Astrocyte (in vitro differentiated cells and primary cell): ENCODE data around the gene MCF2L2. TPM values are rescaled to one million over a fixed set of nuclear protein-coding genes. Genes with fewer than 3 reads are reported as not detected.
A peak's percentile ranks its signal among the peaks of the same experiment; 100 is the strongest.

ENCODE experiments used
- DNase-seq: peaks from one replicate; pipeline ENCODE4 v3.0.0-alpha.2; 2010; ENCODE audit warnings: low read depth
- FAIRE-seq: peaks from 2 replicates; lab custom pipeline; 2011; peaks lifted over from hg19 to GRCh38; lab: Jason Lieb, UNC
- H2AFZ ChIP-seq: 2 replicates; pipeline ENCODE4 v1.6.0; 2012; ENCODE audit warnings: low read depth, low read length, inconsistent platforms
- H3K27ac ChIP-seq: 2 replicates; pipeline ENCODE4 v1.5.1; 2011; ENCODE audit warnings: low read depth, low read length, inconsistent platforms
- H3K27me3 ChIP-seq: 2 replicates; pipeline ENCODE4 v1.6.0; 2011; ENCODE audit warnings: low read length, inconsistent platforms; ENCODE audit not compliant: insufficient read depth
- H3K36me3 ChIP-seq: 2 replicates; pipeline ENCODE4 v1.5.1; 2011; ENCODE audit warnings: low read length, inconsistent platforms; ENCODE audit not compliant: insufficient read depth
- H3K4me1 ChIP-seq: 2 replicates; pipeline ENCODE4 v1.5.1; 2011; ENCODE audit warnings: low read length, inconsistent platforms; ENCODE audit not compliant: insufficient read depth
- H3K4me2 ChIP-seq: 2 replicates; pipeline ENCODE4 v1.6.0; 2012; ENCODE audit warnings: low read length, inconsistent platforms
- H3K4me3 ChIP-seq: 2 replicates; pipeline ENCODE4 v1.5.1; 2011; ENCODE audit warnings: low read depth, mild to moderate bottlenecking, low read length, inconsistent platforms; ENCODE audit not compliant: insufficient read depth
- H3K79me2 ChIP-seq: 2 replicates; pipeline ENCODE4 v1.6.0; 2012; ENCODE audit warnings: mild to moderate bottlenecking, low read length, inconsistent platforms; ENCODE audit not compliant: insufficient read depth
- H3K9ac ChIP-seq: 2 replicates; pipeline ENCODE4 v1.6.0; 2012; ENCODE audit warnings: mild to moderate bottlenecking, low read length, inconsistent platforms
- H3K9me3 ChIP-seq: 2 replicates; pipeline ENCODE4 v1.5.1; 2012; ENCODE audit warnings: low read depth, mild to moderate bottlenecking, low read length, inconsistent platforms; ENCODE audit not compliant: insufficient read depth
- H4K20me1 ChIP-seq: 2 replicates; pipeline ENCODE4 v1.6.0; 2012; ENCODE audit warnings: low read length, inconsistent platforms; ENCODE audit not compliant: insufficient read depth
- H3K27ac Mint-ChIP-seq: one replicate; pipeline ENCODE4 v1.8.0; 2021; ENCODE audit warnings: mild to moderate bottlenecking, mixed read lengths; ENCODE audit not compliant: unreplicated experiment
- H3K27me3 Mint-ChIP-seq: one replicate; pipeline ENCODE4 v1.8.0; 2021; ENCODE audit warnings: low read depth, mixed read lengths; ENCODE audit not compliant: unreplicated experiment
- H3K36me3 Mint-ChIP-seq: one replicate; pipeline ENCODE4 v1.8.0; 2021; ENCODE audit warnings: low read depth, mixed read lengths; ENCODE audit not compliant: unreplicated experiment
- H3K4me1 Mint-ChIP-seq: one replicate; pipeline ENCODE4 v1.8.0; 2021; ENCODE audit warnings: low read depth, mixed read lengths; ENCODE audit not compliant: unreplicated experiment
- H3K4me3 Mint-ChIP-seq: one replicate; pipeline ENCODE4 v1.8.0; 2021; ENCODE audit warnings: mild to moderate bottlenecking, moderate library complexity, mixed read lengths; ENCODE audit not compliant: unreplicated experiment
- H3K9me3 Mint-ChIP-seq: one replicate; pipeline ENCODE4 v1.8.0; 2021; ENCODE audit warnings: mild to moderate bottlenecking, mixed read lengths; ENCODE audit not compliant: unreplicated experiment
- EZH2 ChIP-seq: IDR thresholded peaks from 2 replicates; pipeline ENCODE4 v1.6.1; 2012; ENCODE audit warnings: mild to moderate bottlenecking, low read length, inconsistent platforms; ENCODE audit not compliant: insufficient read depth
- total RNA-seq: library from RNA; stranded (reverse); gene quantifications from 2 replicates; pipeline ENCODE4 v1.2.1, GENCODE V29; 2021
- TF ChIP-seq, protein P1 (sequence below): IDR thresholded peaks from 2 replicates; pipeline ENCODE4 v1.5.1; 2011; ENCODE audit warnings: low read depth, mild to moderate bottlenecking, inconsistent platforms, low read length, moderate library complexity; ENCODE audit not compliant: insufficient read depth

The MCF2L2 gene
- total RNA-seq, 1 donor from 2014 or later: 0.89 TPM

DNA sequence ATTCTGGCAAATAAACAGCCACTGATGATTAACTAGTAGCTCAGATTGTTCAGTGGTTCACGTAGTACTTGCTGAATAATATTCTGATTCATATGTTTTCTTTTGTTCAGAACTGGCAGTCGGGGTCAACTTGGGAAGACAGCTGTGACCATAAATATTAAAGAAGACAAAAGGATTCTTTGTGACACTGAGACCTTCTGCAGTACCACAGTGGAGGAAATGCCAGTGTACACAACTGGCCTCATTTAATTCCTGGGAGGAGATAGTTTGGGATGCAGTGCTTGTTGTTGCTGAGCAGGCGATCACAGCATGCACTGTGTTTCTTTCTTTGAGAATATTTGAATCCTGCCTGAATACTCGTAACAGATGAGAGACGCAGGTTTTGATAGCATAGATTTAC, 26.7 kb upstream of the MCF2L2 start:
- no peak overlapping the region for H3K4me3 Mint-ChIP-seq
- Histone ChIP-seq H2AFZ (no peak overlapping the region), H3K4me3 (no peak overlapping the region), H3K4me1 (peaks cover 9% of the 10 kb centered on the region), H3K27ac (peak overlapping the region; percentile 7), H3K36me3 (no peaks in the 10 kb centered on the region), H3K27me3 (no peaks in the 10 kb centered on the region), H3K9me3 (no peaks in the 10 kb centered on the region), H3K79me2 (no peaks in the 10 kb centered on the region), H3K4me2 (peak overlapping the region; percentile 52), H4K20me1 (no peaks in the 10 kb centered on the region), H3K9ac (no peak overlapping the region)
- no peak overlapping the region for H3K27ac Mint-ChIP-seq
- peaks cover 5% of the 10 kb centered on the region for H3K36me3 Mint-ChIP-seq
- H3K4me1 Mint-ChIP-seq: peaks cover 9% of the 10 kb centered on the region
- DNase-seq (peak; percentile 72), FAIRE-seq (peak; percentile 43)
- TF ChIP-seq EZH2: no peak
- TF ChIP-seq, protein P1, sequence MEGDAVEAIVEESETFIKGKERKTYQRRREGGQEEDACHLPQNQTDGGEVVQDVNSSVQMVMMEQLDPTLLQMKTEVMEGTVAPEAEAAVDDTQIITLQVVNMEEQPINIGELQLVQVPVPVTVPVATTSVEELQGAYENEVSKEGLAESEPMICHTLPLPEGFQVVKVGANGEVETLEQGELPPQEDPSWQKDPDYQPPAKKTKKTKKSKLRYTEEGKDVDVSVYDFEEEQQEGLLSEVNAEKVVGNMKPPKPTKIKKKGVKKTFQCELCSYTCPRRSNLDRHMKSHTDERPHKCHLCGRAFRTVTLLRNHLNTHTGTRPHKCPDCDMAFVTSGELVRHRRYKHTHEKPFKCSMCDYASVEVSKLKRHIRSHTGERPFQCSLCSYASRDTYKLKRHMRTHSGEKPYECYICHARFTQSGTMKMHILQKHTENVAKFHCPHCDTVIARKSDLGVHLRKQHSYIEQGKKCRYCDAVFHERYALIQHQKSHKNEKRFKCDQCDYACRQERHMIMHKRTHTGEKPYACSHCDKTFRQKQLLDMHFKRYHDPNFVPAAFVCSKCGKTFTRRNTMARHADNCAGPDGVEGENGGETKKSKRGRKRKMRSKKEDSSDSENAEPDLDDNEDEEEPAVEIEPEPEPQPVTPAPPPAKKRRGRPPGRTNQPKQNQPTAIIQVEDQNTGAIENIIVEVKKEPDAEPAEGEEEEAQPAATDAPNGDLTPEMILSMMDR: no peak
- no peaks in the 10 kb centered on the region for H3K9me3 Mint-ChIP-seq
- H3K27me3 Mint-ChIP-seq: no peaks in the 10 kb centered on the region

DNA sequence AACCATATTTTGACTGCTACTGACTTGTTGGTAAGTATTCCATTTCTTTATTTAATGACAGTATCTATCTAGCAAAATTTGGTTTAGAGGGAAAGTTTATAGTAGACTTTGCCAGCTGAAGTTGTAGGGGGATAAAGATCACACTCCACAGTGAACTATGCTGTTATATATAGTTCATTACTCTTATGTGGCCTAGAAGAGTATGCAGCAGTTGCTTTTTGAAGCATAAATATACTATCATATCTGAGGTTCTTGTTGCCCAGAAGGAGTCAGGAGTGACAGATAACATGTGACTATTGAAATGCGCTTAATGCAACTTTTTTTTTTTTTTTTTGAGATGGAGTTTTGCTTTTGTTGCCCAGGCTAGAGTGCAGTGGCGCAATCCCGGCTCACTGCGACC, 25.6 kb upstream of the MCF2L2 start:
- H3K79me2 ChIP-seq: no peaks in the 10 kb centered on the region
- Mint-ChIP-seq H3K27me3 (no peaks in the 10 kb centered on the region), H3K4me3 (no peak overlapping the region), H3K4me1 (peaks cover 11% of the 10 kb centered on the region), H3K27ac (no peak overlapping the region), H3K36me3 (peaks cover 5% of the 10 kb centered on the region), H3K9me3 (no peaks in the 10 kb centered on the region)
- no peaks in the 10 kb centered on the region for H3K36me3 ChIP-seq
- H3K4me1 ChIP-seq: peaks cover 12% of the 10 kb centered on the region
- FAIRE-seq (no peak), DNase-seq (no peak)
- no peak overlapping the region for H3K4me2 ChIP-seq
- no peaks in the 10 kb centered on the region for H3K9me3 ChIP-seq
- H2AFZ ChIP-seq: no peak overlapping the region
- no peaks in the 10 kb centered on the region for H4K20me1 ChIP-seq
- no peak overlapping the region for H3K4me3 ChIP-seq
- H3K9ac ChIP-seq: no peak overlapping the region
- no peaks in the 10 kb centered on the region for H3K27me3 ChIP-seq
- H3K27ac ChIP-seq: no peak overlapping the region
- TF ChIP-seq EZH2: no peak
- TF ChIP-seq, protein P1: no peak

DNA sequence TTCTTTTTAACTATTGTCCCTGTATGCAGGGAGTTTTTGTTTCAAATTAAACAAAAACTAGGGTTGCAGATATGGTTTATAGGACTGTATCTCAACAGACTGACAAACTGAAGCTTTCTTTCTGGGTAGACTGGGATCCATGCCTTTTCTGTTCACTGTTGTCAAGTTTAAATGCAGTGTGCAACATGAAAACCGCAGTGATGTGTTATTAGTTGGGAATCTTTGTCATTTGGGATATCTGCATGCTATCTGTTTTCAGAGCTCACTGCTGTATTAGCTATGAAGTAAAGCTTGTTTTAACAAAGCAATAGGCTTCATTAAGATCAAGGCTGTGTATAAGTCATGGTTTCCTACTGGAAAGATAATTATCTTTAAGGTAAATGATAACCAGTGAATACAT, 21.4 kb upstream of the MCF2L2 start:
- no peaks in the 10 kb centered on the region for H3K27me3 Mint-ChIP-seq
- Histone ChIP-seq H3K9ac (no peak overlapping the region), H3K27me3 (no peaks in the 10 kb centered on the region), H3K4me3 (no peak overlapping the region), H3K36me3 (no peaks in the 10 kb centered on the region), H3K9me3 (no peaks in the 10 kb centered on the region), H3K4me1 (peaks cover 14% of the 10 kb centered on the region), H4K20me1 (no peaks in the 10 kb centered on the region), H3K27ac (no peak overlapping the region), H3K4me2 (peak overlapping the region; percentile 37), H3K79me2 (peaks cover 4% of the 10 kb centered on the region), H2AFZ (no peak overlapping the region)
- peaks cover 12% of the 10 kb centered on the region for H3K4me1 Mint-ChIP-seq
- FAIRE-seq: no peak
- H3K4me3 Mint-ChIP-seq: peak overlapping the region; percentile 36
- no peak overlapping the region for H3K27ac Mint-ChIP-seq
- peaks cover 2% of the 10 kb centered on the region for H3K36me3 Mint-ChIP-seq
- peak; percentile 38 for DNase-seq
- peaks cover 2% of the 10 kb centered on the region for H3K9me3 Mint-ChIP-seq
- no peak for TF ChIP-seq EZH2
- TF ChIP-seq, protein P1: no peak
